Measurements from ENCODE around the gene ARHGAP42. TPM values are rescaled to one million over a fixed set of nuclear protein-coding genes. Genes with fewer than 3 reads are reported as not detected.

Gene ARHGAP42
- polyA plus RNA-seq, 1 donor (not counting 4 experiments of a cell fraction or from before 2014, with no cell fraction given): 5.5 TPM

DNA sequence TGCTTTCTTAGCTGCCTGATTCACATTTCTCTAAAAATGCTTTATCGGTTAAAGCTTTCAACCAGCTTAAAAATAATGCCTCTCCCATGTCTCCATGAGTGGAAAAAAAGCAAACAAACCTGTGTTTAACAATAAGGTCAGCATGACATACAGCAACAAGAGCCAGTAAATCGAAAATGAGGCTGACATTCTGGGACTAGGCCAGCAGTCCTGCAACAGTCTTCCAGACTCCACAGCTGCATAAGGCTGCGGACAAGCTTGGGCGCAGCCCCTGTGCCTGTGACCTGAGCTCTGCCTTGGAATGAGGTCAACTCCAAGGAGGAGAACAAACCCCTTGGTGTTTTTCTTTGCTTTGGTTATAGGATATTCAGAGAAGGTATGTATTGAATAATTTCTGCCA lies 347.0 kb downstream of the ARHGAP42 start:
- H3K4me2 ChIP-seq (ENCODE audit: control insufficient read depth, extremely low read depth, insufficient read depth, low read depth, low read length): no peak overlapping the region
- H3K9me3 ChIP-seq (ENCODE audit: control insufficient read depth, low read depth, low read length): no peaks in the 10 kb centered on the region
- H3K4me3 ChIP-seq (ENCODE audit: control insufficient read depth in 2 of 3, extremely low read depth in 1 of 3, insufficient read depth in 2 of 3, low read depth in 1 of 3, low read length in 3 of 3): no peak overlapping the region
- no peak overlapping the region for H3K9ac ChIP-seq (ENCODE audit: control insufficient read depth, extremely low read depth, insufficient read depth, low read length)
- dilution Hi-C loops (cut with MboI; ENCODE audit: extremely low pct_ligation_motif_present, low sequenced_read_pairs): no loop called here
- no peak for FAIRE-seq
- H3K4me1 ChIP-seq (ENCODE audit: control insufficient read depth, extremely low read depth, insufficient read depth, low read length): no peaks in the 10 kb centered on the region
- H4K20me1 ChIP-seq (ENCODE audit: control insufficient read depth, extremely low read depth, insufficient read depth, low read length): no peaks in the 10 kb centered on the region
- H3K36me3 ChIP-seq (ENCODE audit: control insufficient read depth in 2 of 2, extremely low read depth in 1 of 2, insufficient read depth in 2 of 2, low read length in 2 of 2): no peaks in the 10 kb centered on the region
- TF ChIP-seq, protein P1, sequence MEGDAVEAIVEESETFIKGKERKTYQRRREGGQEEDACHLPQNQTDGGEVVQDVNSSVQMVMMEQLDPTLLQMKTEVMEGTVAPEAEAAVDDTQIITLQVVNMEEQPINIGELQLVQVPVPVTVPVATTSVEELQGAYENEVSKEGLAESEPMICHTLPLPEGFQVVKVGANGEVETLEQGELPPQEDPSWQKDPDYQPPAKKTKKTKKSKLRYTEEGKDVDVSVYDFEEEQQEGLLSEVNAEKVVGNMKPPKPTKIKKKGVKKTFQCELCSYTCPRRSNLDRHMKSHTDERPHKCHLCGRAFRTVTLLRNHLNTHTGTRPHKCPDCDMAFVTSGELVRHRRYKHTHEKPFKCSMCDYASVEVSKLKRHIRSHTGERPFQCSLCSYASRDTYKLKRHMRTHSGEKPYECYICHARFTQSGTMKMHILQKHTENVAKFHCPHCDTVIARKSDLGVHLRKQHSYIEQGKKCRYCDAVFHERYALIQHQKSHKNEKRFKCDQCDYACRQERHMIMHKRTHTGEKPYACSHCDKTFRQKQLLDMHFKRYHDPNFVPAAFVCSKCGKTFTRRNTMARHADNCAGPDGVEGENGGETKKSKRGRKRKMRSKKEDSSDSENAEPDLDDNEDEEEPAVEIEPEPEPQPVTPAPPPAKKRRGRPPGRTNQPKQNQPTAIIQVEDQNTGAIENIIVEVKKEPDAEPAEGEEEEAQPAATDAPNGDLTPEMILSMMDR (optimal IDR thresholded peaks at IDR 0.05 in 1 of 3, IDR thresholded peaks at IDR 0.05 in 1 of 3, conservative IDR thresholded peaks at IDR 0.05 in 1 of 3; ENCODE audit: extremely low read depth in 1 of 3, insufficient read depth in 2 of 3, low read length in 3 of 3): no peak
- TF ChIP-seq EZH2 (IDR thresholded peaks at IDR 0.05; ENCODE audit: low read length): no peak
- DNase-seq (ENCODE audit: low read depth, low spot score): no peak
- peak overlapping the region; percentile 60 for H2AFZ ChIP-seq (ENCODE audit: control insufficient read depth, low read length)
- H3K27me3 ChIP-seq (ENCODE audit: control insufficient read depth, extremely low read depth, insufficient read depth, low read length): no peaks in the 10 kb centered on the region
- no peak overlapping the region for H3K27ac ChIP-seq (ENCODE audit: control insufficient read depth, insufficient read depth, low read length)
- no peaks in the 10 kb centered on the region for H3K79me2 ChIP-seq (ENCODE audit: control insufficient read depth, insufficient read depth, low read length)
- H3K9me1 ChIP-seq (ENCODE audit: control insufficient read depth, extremely low read depth, insufficient read depth, low read length): no peaks in the 10 kb centered on the region

DNA sequence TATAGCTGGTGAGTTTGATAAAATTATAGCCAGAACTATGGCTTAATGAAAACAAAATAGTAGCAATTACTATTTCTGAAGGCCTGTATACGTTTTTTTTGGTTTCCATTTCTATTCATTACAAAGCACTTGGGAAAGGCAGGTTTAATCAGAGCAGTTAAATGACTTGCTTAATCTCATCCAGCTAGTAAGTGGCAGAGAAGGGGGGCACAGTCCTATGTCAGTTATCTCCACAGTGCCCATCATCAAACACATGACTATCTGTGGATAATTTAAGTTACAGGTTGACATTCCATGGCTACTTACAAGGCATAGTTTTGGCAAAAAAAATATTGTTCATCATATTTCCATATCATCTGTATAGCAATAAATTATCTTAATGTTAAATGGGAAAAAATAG lies 348.8 kb downstream of the ARHGAP42 start:
- H2AFZ ChIP-seq (ENCODE audit: control insufficient read depth, low read length): no peak overlapping the region
- TF ChIP-seq, protein P1 (optimal IDR thresholded peaks at IDR 0.05 in 1 of 3, IDR thresholded peaks at IDR 0.05 in 1 of 3, conservative IDR thresholded peaks at IDR 0.05 in 1 of 3; ENCODE audit: extremely low read depth in 1 of 3, insufficient read depth in 2 of 3, low read length in 3 of 3): no peak
- no peak for TF ChIP-seq EZH2 (IDR thresholded peaks at IDR 0.05; ENCODE audit: low read length)
- H3K9ac ChIP-seq (ENCODE audit: control insufficient read depth, extremely low read depth, insufficient read depth, low read length): no peak overlapping the region
- no peaks in the 10 kb centered on the region for H3K9me1 ChIP-seq (ENCODE audit: control insufficient read depth, extremely low read depth, insufficient read depth, low read length)
- H3K27me3 ChIP-seq (ENCODE audit: control insufficient read depth, extremely low read depth, insufficient read depth, low read length): no peaks in the 10 kb centered on the region
- H4K20me1 ChIP-seq (ENCODE audit: control insufficient read depth, extremely low read depth, insufficient read depth, low read length): no peaks in the 10 kb centered on the region
- no peaks in the 10 kb centered on the region for H3K4me1 ChIP-seq (ENCODE audit: control insufficient read depth, extremely low read depth, insufficient read depth, low read length)
- H3K4me2 ChIP-seq (ENCODE audit: control insufficient read depth, extremely low read depth, insufficient read depth, low read depth, low read length): no peak overlapping the region
- FAIRE-seq: no peak
- no peak for DNase-seq (ENCODE audit: low read depth, low spot score)
- no peaks in the 10 kb centered on the region for H3K79me2 ChIP-seq (ENCODE audit: control insufficient read depth, insufficient read depth, low read length)
- H3K36me3 ChIP-seq (ENCODE audit: control insufficient read depth in 2 of 2, extremely low read depth in 1 of 2, insufficient read depth in 2 of 2, low read length in 2 of 2): no peaks in the 10 kb centered on the region
- no peak overlapping the region for H3K4me3 ChIP-seq (ENCODE audit: control insufficient read depth in 2 of 3, extremely low read depth in 1 of 3, insufficient read depth in 2 of 3, low read depth in 1 of 3, low read length in 3 of 3)
- H3K27ac ChIP-seq (ENCODE audit: control insufficient read depth, insufficient read depth, low read length): no peak overlapping the region
- H3K9me3 ChIP-seq (ENCODE audit: control insufficient read depth, low read depth, low read length): no peaks in the 10 kb centered on the region
- dilution Hi-C loops (cut with MboI; ENCODE audit: extremely low pct_ligation_motif_present, low sequenced_read_pairs): no loop called here

Small RNA genes within 50 kb of the gene (small RNA-seq; reads per million reads assigned to genes)
- gene RN7SL222P (ENCODE audit: insufficient read length in 3 of 3, low read depth in 3 of 3, low replicate concordance in 1 of 3): 0 reads per million in 3 experiments
